ENCODE results near the gene CPO. TPM values are rescaled to one million over a fixed set of nuclear protein-coding genes. Genes with fewer than 3 reads are reported as not detected.

The CPO gene
- total RNA-seq, 4 donors from 2014 or later: 0.44 to 2.4 (median 1.2) TPM; not detected in 1

- TF ChIP-seq CTCF (IDR thresholded peaks at IDR 0.05; ENCODE audit: low read depth): no peak
Measured at GRCh38 chr2:206983161-206983859, 44.0 kb downstream of the CPO start.

- TF ChIP-seq CTCF (IDR thresholded peaks at IDR 0.05; ENCODE audit: low read depth): no peak
Measured at GRCh38 chr2:206984206-206984605, 44.9 kb downstream of the CPO start.

GRCh38 chr2:206986943-206987342, 47.6 kb downstream of the CPO start:
- no peak for TF ChIP-seq CTCF (IDR thresholded peaks at IDR 0.05; ENCODE audit: low read depth)

- TF ChIP-seq CTCF (IDR thresholded peaks at IDR 0.05; ENCODE audit: low read depth): no peak
Measured at GRCh38 chr2:206987810-206988209, 48.5 kb downstream of the CPO start.

- TF ChIP-seq CTCF (IDR thresholded peaks at IDR 0.05; ENCODE audit: low read depth): no peak
Measured at GRCh38 chr2:206988884-206989283, 49.6 kb downstream of the CPO start.

DNA sequence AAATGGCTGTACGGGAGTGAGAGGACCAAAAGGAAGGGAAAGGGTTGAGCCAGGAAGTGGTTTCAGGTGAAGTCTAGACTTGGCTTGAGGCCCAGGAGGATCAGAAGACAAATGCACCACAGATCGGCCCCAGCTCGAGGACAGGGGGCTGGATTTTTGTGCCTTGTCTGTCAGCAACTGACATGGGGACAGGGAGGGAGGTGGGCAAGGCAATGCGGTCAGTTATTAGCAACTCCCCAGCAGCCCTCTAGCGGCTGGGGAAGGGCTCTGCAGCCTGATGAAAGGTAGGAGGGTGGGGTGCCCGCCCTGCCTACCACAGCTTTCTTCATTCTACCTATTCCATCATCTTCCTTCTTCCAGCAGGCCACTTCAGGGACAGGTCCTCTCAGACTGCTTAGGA, 50.0 kb downstream of the CPO start:
- no peak for TF ChIP-seq CTCF (IDR thresholded peaks at IDR 0.05; ENCODE audit: low read depth)

DNA sequence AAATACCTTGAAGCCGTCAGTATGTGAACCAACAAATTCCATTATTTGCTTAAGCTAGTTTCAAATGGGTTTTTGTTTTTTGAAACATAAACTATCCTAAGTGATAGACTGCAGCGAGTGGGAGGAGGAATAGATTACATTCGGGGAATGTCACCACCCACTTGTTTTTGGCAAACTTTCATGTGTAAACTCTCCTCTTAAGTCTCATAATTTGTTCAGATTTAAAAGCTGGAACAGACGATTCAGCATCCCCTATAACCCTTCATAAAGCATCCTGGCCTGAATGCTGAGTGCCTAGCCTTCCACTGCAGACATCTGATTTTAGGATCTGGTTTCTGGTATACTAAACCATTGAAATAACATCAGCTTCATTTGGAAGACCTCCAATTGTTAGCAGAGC, 51.0 kb downstream of the CPO start:
- TF ChIP-seq CTCF (IDR thresholded peaks at IDR 0.05; ENCODE audit: low read depth): no peak
